Measurements from ENCODE around the gene ADAMTS1. TPM values are rescaled to one million over a fixed set of nuclear protein-coding genes. Genes with fewer than 3 reads are reported as not detected.

Gene ADAMTS1
- total and polyA plus RNA-seq, 2 donors (not counting 1 experiment from before 2014, with no cell fraction given): not detected

- no peak for TF ChIP-seq CTCF (IDR thresholded peaks at IDR 0.05)
- no peak for TF ChIP-seq EZH2 (IDR thresholded peaks at IDR 0.05; ENCODE audit: borderline replicate concordance, insufficient read depth, low read depth, low read length, poor library complexity, severe bottlenecking)
- CTCF ChIA-PET: no interaction called here
- Histone ChIP-seq H2AFZ (ENCODE audit: insufficient read depth, low read depth, low read length, poor library complexity, severe bottlenecking) (no peak overlapping the region), H3K4me3 (ENCODE audit: control extremely low read depth in 1 of 5, extremely low read depth in 1 of 5, insufficient read depth in 1 of 5, low read depth in 2 of 5, low read length in 4 of 5) (no peak overlapping the region), H3K9ac (ENCODE audit: low read length) (no peak overlapping the region), H3K4me2 (replicated peaks; ENCODE audit: low read depth, low read length, poor library complexity, severe bottlenecking) (no peak overlapping the region), H3K79me2 (ENCODE audit: control insufficient read depth, insufficient read depth, low read length) (no peaks in the 10 kb centered on the region), H4K20me1 (ENCODE audit: control insufficient read depth, insufficient read depth, low read length, poor library complexity, severe bottlenecking) (no peaks in the 10 kb centered on the region), H3K27ac (ENCODE audit: low read length in 2 of 2) (no peak overlapping the region), H3K36me3 (replicated peaks in 1 of 2; ENCODE audit: control extremely low read depth in 1 of 2, control insufficient read depth in 1 of 2, extremely low read depth in 1 of 2, insufficient read depth in 2 of 2, low read length in 1 of 2) (no peaks in the 10 kb centered on the region), H3K4me1 (ENCODE audit: control insufficient read depth in 2 of 2, insufficient read depth in 2 of 2, low read length in 2 of 2) (no peaks in the 10 kb centered on the region), H3K9me3 (ENCODE audit: control extremely low read depth in 1 of 3, control insufficient read depth in 2 of 3, insufficient read depth in 1 of 3, low read length in 2 of 3) (no peaks in the 10 kb centered on the region), H3K27me3 (replicated peaks in 1 of 4; ENCODE audit: control extremely low read depth in 1 of 4, control insufficient read depth in 3 of 4, insufficient read depth in 4 of 4, low read length in 3 of 4) (no peaks in the 10 kb centered on the region)
- H3K4me3 Mint-ChIP-seq: no peak overlapping the region
- no peak overlapping the region for H3K27ac Mint-ChIP-seq
- DNase-seq: no peak
- H3K4me1 Mint-ChIP-seq: no peaks in the 10 kb centered on the region
- no peak for ATAC-seq (ENCODE audit: low read depth)
- H3K9me3 Mint-ChIP-seq (ENCODE audit: insufficient read depth): no peaks in the 10 kb centered on the region
- POLR2A ChIA-PET: no interaction called here
- intact Hi-C loops (cut with micrococcal nuclease): no loop called here
- no CpG with 5 or more reads among the region's 6 CpGs for WGBS (ENCODE audit: insufficient coverage)
- H3K27me3 Mint-ChIP-seq: no peaks in the 10 kb centered on the region
Measured at GRCh38 chr21:26877018-26877417, 31.8 kb upstream of the ADAMTS1 start.

- TF ChIP-seq EZH2 (IDR thresholded peaks at IDR 0.05; ENCODE audit: borderline replicate concordance, insufficient read depth, low read depth, low read length, poor library complexity, severe bottlenecking) (no peak), CTCF (IDR thresholded peaks at IDR 0.05) (no peak)
- H3K4me2 ChIP-seq (replicated peaks; ENCODE audit: low read depth, low read length, poor library complexity, severe bottlenecking): no peak overlapping the region
- intact Hi-C loops (cut with micrococcal nuclease): no loop called here
- H3K4me3 Mint-ChIP-seq: no peak overlapping the region
- ChIA-PET POLR2A (no interaction called here), CTCF (no interaction called here)
- no peak overlapping the region for H2AFZ ChIP-seq (ENCODE audit: insufficient read depth, low read depth, low read length, poor library complexity, severe bottlenecking)
- H3K27ac ChIP-seq (ENCODE audit: low read length in 2 of 2): no peak overlapping the region
- H3K4me3 ChIP-seq (ENCODE audit: control extremely low read depth in 1 of 5, extremely low read depth in 1 of 5, insufficient read depth in 1 of 5, low read depth in 2 of 5, low read length in 4 of 5): no peak overlapping the region
- H3K27me3 ChIP-seq (replicated peaks in 1 of 4; ENCODE audit: control extremely low read depth in 1 of 4, control insufficient read depth in 3 of 4, insufficient read depth in 4 of 4, low read length in 3 of 4): no peaks in the 10 kb centered on the region
- H3K4me1 Mint-ChIP-seq: no peaks in the 10 kb centered on the region
- no peaks in the 10 kb centered on the region for H3K79me2 ChIP-seq (ENCODE audit: control insufficient read depth, insufficient read depth, low read length)
- no peak overlapping the region for H3K27ac Mint-ChIP-seq
- H4K20me1 ChIP-seq (ENCODE audit: control insufficient read depth, insufficient read depth, low read length, poor library complexity, severe bottlenecking): no peaks in the 10 kb centered on the region
- H3K27me3 Mint-ChIP-seq: no peaks in the 10 kb centered on the region
- H3K36me3 ChIP-seq (replicated peaks in 1 of 2; ENCODE audit: control extremely low read depth in 1 of 2, control insufficient read depth in 1 of 2, extremely low read depth in 1 of 2, insufficient read depth in 2 of 2, low read length in 1 of 2): no peaks in the 10 kb centered on the region
- 100% methylated on average over 1 of the region's 1 CpG for WGBS (ENCODE audit: insufficient coverage)
- H3K9ac ChIP-seq (ENCODE audit: low read length): no peak overlapping the region
- ATAC-seq (ENCODE audit: low read depth) (no peak), DNase-seq (no peak)
- peaks cover 0 to 2% (median 0%) of the 10 kb centered on the region in 3 donors for H3K9me3 ChIP-seq (ENCODE audit: control extremely low read depth in 1 of 3, control insufficient read depth in 2 of 3, insufficient read depth in 1 of 3, low read length in 2 of 3)
- no peaks in the 10 kb centered on the region for H3K9me3 Mint-ChIP-seq (ENCODE audit: insufficient read depth)
- H3K4me1 ChIP-seq (ENCODE audit: control insufficient read depth in 2 of 2, insufficient read depth in 2 of 2, low read length in 2 of 2): no peaks in the 10 kb centered on the region
Measured at GRCh38 chr21:26874347-26874746, 29.1 kb upstream of the ADAMTS1 start.

Data from B cell (primary cell).